H1 (cell line): Measurements from ENCODE around the gene AGPAT3. TPM values are rescaled to one million over a fixed set of nuclear protein-coding genes. Genes with fewer than 3 reads are reported as not detected.

Source experiments
- EP300 ChIP-seq, 2 experiments: IDR thresholded peaks; 1 replicate in 1 of 2; 2 replicates in 1 of 2; pipeline ENCODE4 v1.6.1; 2011 to 2012; ENCODE audit warnings: low read depth in 2 of 2, low read length in 2 of 2, mild to moderate bottlenecking in 2 of 2, borderline replicate concordance in 1 of 2, inconsistent platforms in 1 of 2, moderate library complexity in 1 of 2
- EZH2 ChIP-seq: fragments of 200-600 bp; sonication (generic); IDR thresholded peaks from 2 replicates; pipeline ENCODE4 v1.7.1; 2012; ENCODE audit warnings: low read depth, mild to moderate bottlenecking, moderate library complexity, low read length, inconsistent platforms; ENCODE audit not compliant: severe bottlenecking
- FOSL1 ChIP-seq: IDR thresholded peaks from 2 replicates; pipeline ENCODE4 v1.6.1; 2011; ENCODE audit warnings: mild to moderate bottlenecking, low read depth, low read length, moderate library complexity; ENCODE audit not compliant: insufficient read depth
- NRF1 ChIP-seq: IDR thresholded peaks from 2 replicates; pipeline ENCODE4 v1.6.1; 2011; ENCODE audit warnings: mild to moderate bottlenecking, low read depth, low read length, improper control_type of control experiment
- RXRA ChIP-seq: IDR thresholded peaks from 2 replicates; pipeline ENCODE4 v1.6.1; 2011; ENCODE audit warnings: low read depth, mild to moderate bottlenecking, low read length, moderate library complexity; ENCODE audit not compliant: insufficient read depth
- TBP ChIP-seq: IDR thresholded peaks from 2 replicates; pipeline ENCODE4 v1.6.1; 2011; ENCODE audit warnings: low read depth, low read length, improper control_type of control experiment
- polyA plus RNA-seq, 7 experiments: library from polyadenylated mRNA; depleted of rRNA in 3 of 7; stranded (reverse) in 5 of 7; unstranded in 2 of 7; fragments of >200 nt in 5 of 7; fragments of 200-250 nt in 2 of 7; gene quantifications; 1 replicate in 5 of 7; 2 replicates in 1 of 7; 4 replicates in 1 of 7; pipeline versions ENCODE4 v1.2.1 to v1.2.3, GENCODE V29; 2011 to 2013; ENCODE audit warnings: missing spikeins in 2 of 7, mixed read lengths in 2 of 7
- total RNA-seq: library from RNA; stranded (reverse); fragmentation: NEBNext Ultra II Directional; extraction: Animal tissue kit (Norgen Biotek cat#: 25700); gene quantifications from 2 replicates; pipeline ENCODE4 v1.2.1, GENCODE V29; 2021
- TF ChIP-seq, protein P1 (sequence below), 3 experiments: IDR thresholded peaks; 1 replicate in 2 of 3; 2 replicates in 1 of 3; pipeline versions ENCODE4 v1.5.1 to v1.6.1; 2011; ENCODE audit warnings: low read length in 3 of 3, mild to moderate bottlenecking in 3 of 3, inconsistent platforms in 2 of 3, low read depth in 1 of 3, moderate library complexity in 1 of 3; ENCODE audit not compliant: insufficient read depth in 1 of 3; ENCODE audit errors: control extremely low read depth in 1 of 3
- TF ChIP-seq, protein P2 (sequence below): fragments of 300-600 bp; sonication (generic); IDR thresholded peaks from 2 replicates; pipeline ENCODE4 v1.7.1; 2012; ENCODE audit warnings: low read length, moderate library complexity, mild to moderate bottlenecking, inconsistent platforms; ENCODE audit not compliant: insufficient replicate concordance

AGPAT3 gene
- total and polyA plus RNA-seq, 2 of the 8 experiments (the other 6 are each of a cell fraction or from before 2014, with no cell fraction given), result 5.8 to 7.3 TPM

DNA sequence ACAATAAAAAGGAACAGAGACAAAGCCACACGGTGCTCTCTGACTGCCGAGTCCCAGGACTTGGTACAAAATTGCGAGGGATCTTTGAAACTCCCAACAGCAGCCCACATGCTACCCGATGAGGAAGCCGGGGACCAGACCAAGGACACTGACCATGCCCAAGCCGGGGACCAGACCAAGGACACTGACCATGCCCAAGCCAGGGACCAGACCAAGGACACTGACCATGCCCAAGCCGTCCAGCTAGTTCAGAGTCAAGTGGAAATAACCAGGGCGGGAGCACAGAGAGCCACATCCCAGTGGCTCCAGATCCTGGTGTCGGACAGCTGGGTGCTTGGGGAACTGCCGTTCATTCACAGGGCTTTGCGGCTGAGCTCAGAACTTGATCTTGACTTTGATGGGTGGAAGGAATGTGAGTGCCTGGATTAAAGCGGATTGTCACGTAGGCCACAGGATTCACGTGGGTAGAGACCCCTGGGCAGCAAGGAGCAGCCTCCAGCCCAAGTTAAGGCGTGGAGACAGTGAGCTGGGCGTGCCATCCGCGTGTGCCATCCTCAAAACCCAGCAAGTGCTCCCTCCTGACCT is 130.6 kb downstream of the AGPAT3 start (continued):
- TF ChIP-seq EZH2, result no peak
- TF ChIP-seq, protein P1, sequence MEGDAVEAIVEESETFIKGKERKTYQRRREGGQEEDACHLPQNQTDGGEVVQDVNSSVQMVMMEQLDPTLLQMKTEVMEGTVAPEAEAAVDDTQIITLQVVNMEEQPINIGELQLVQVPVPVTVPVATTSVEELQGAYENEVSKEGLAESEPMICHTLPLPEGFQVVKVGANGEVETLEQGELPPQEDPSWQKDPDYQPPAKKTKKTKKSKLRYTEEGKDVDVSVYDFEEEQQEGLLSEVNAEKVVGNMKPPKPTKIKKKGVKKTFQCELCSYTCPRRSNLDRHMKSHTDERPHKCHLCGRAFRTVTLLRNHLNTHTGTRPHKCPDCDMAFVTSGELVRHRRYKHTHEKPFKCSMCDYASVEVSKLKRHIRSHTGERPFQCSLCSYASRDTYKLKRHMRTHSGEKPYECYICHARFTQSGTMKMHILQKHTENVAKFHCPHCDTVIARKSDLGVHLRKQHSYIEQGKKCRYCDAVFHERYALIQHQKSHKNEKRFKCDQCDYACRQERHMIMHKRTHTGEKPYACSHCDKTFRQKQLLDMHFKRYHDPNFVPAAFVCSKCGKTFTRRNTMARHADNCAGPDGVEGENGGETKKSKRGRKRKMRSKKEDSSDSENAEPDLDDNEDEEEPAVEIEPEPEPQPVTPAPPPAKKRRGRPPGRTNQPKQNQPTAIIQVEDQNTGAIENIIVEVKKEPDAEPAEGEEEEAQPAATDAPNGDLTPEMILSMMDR (IDR thresholded peaks at IDR 0.05; ENCODE audit: control extremely low read depth in 1 of 3, insufficient read depth in 1 of 3, low read depth in 1 of 3, low read length in 3 of 3), result no peak
- no peak for TF ChIP-seq TBP
- TF ChIP-seq, protein P2, sequence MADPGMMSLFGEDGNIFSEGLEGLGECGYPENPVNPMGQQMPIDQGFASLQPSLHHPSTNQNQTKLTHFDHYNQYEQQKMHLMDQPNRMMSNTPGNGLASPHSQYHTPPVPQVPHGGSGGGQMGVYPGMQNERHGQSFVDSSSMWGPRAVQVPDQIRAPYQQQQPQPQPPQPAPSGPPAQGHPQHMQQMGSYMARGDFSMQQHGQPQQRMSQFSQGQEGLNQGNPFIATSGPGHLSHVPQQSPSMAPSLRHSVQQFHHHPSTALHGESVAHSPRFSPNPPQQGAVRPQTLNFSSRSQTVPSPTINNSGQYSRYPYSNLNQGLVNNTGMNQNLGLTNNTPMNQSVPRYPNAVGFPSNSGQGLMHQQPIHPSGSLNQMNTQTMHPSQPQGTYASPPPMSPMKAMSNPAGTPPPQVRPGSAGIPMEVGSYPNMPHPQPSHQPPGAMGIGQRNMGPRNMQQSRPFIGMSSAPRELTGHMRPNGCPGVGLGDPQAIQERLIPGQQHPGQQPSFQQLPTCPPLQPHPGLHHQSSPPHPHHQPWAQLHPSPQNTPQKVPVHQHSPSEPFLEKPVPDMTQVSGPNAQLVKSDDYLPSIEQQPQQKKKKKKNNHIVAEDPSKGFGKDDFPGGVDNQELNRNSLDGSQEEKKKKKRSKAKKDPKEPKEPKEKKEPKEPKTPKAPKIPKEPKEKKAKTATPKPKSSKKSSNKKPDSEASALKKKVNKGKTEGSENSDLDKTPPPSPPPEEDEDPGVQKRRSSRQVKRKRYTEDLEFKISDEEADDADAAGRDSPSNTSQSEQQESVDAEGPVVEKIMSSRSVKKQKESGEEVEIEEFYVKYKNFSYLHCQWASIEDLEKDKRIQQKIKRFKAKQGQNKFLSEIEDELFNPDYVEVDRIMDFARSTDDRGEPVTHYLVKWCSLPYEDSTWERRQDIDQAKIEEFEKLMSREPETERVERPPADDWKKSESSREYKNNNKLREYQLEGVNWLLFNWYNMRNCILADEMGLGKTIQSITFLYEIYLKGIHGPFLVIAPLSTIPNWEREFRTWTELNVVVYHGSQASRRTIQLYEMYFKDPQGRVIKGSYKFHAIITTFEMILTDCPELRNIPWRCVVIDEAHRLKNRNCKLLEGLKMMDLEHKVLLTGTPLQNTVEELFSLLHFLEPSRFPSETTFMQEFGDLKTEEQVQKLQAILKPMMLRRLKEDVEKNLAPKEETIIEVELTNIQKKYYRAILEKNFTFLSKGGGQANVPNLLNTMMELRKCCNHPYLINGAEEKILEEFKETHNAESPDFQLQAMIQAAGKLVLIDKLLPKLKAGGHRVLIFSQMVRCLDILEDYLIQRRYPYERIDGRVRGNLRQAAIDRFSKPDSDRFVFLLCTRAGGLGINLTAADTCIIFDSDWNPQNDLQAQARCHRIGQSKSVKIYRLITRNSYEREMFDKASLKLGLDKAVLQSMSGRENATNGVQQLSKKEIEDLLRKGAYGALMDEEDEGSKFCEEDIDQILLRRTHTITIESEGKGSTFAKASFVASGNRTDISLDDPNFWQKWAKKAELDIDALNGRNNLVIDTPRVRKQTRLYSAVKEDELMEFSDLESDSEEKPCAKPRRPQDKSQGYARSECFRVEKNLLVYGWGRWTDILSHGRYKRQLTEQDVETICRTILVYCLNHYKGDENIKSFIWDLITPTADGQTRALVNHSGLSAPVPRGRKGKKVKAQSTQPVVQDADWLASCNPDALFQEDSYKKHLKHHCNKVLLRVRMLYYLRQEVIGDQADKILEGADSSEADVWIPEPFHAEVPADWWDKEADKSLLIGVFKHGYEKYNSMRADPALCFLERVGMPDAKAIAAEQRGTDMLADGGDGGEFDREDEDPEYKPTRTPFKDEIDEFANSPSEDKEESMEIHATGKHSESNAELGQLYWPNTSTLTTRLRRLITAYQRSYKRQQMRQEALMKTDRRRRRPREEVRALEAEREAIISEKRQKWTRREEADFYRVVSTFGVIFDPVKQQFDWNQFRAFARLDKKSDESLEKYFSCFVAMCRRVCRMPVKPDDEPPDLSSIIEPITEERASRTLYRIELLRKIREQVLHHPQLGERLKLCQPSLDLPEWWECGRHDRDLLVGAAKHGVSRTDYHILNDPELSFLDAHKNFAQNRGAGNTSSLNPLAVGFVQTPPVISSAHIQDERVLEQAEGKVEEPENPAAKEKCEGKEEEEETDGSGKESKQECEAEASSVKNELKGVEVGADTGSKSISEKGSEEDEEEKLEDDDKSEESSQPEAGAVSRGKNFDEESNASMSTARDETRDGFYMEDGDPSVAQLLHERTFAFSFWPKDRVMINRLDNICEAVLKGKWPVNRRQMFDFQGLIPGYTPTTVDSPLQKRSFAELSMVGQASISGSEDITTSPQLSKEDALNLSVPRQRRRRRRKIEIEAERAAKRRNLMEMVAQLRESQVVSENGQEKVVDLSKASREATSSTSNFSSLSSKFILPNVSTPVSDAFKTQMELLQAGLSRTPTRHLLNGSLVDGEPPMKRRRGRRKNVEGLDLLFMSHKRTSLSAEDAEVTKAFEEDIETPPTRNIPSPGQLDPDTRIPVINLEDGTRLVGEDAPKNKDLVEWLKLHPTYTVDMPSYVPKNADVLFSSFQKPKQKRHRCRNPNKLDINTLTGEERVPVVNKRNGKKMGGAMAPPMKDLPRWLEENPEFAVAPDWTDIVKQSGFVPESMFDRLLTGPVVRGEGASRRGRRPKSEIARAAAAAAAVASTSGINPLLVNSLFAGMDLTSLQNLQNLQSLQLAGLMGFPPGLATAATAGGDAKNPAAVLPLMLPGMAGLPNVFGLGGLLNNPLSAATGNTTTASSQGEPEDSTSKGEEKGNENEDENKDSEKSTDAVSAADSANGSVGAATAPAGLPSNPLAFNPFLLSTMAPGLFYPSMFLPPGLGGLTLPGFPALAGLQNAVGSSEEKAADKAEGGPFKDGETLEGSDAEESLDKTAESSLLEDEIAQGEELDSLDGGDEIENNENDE, result no peak
- TF ChIP-seq NRF1, result no peak
- no peak for TF ChIP-seq FOSL1
- TF ChIP-seq EP300 (IDR thresholded peaks at IDR 0.05; ENCODE audit: borderline replicate concordance in 1 of 2, low read depth in 2 of 2, low read length in 2 of 2), result no peak
- TF ChIP-seq RXRA, result no peak
